ENCODE results near the gene ENOX1.

Gene ENOX1

DNA sequence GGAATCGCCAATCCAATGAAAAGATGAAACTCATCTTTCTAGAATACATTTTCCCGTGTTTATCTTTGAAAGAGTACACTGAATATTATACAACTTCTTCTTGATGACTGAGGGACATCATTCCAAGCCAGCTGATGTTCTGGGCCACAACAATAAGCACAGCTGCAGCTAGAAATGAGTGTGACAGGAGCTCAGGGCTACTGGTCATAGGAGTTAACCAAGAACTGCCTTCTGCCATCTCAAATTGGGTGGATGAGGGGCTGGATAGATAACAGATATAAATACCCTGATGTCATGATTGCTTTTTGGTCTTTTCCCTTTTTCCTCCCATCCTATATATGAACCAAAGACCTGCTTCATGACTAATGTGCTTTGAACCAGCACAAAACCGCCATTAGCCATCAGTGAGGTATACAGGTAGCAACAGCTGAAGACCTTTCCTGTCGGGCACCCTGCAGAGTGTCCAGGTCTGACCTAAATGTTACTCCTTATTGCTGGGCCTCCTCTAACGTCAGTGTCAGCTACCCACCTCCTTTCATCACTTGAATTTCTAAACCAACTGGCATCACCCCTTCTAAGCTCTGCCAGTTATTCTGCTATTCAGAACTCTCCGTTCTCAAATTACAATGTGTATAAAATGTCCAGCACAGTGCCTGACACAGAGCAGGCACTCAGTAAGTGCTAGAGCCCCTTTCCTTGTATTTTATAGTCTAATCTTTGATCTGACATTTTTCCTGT, 178.2 kb downstream of the ENOX1 start:
- DNase-seq (ENCODE audit: low read depth in 2 of 2): no peak

DNA sequence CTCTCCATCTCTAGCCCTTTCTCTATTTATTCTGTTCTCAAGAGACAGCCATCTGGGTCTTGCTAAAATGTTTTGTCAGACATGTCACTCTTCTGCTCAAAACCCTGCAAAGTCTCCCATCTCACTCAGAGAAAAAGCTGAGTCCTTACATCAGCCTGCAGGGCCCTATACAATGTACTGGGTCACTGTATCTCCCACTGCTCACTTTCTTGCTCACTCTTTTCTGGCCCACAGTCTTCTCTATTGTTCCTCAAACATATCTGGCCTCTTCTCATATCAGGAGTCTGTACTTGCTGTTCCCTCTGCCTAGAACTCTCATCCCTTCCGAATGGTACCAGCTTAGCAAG, 189.2 kb downstream of the ENOX1 start:
- no peak for DNase-seq (ENCODE audit: low read depth in 2 of 2)

DNA sequence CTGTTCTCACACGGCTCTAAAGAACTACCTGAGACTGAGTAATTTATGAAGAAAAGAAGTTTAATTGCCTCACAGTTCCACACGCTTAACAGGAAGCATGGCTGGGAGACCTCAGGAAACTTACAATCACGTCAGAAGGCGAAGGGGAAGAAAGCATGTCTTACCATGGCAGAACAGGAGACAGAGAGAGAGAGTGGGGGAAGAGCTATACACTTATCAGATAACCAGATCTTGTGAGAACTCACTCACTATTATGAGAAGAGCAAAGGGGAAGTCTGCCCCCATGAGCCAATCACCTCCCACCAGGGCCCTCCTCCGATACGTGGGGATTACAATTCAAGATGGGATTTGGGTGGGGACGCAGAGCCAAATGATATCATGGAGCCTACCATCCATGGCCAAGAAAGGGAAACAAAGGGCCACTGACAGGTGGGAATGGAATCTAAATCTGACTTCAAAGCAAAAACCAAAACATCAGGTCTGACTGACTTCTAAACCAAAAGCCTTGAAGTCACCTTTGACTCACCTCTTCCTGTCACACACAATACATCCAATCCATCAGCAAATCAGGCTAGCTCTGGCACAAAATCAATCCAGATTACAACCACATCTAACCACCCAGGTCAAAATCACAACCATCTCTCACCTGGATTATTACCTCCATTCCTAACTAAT, 189.7 kb downstream of the ENOX1 start:
- no peak for DNase-seq (ENCODE audit: low read depth in 2 of 2)

DNA sequence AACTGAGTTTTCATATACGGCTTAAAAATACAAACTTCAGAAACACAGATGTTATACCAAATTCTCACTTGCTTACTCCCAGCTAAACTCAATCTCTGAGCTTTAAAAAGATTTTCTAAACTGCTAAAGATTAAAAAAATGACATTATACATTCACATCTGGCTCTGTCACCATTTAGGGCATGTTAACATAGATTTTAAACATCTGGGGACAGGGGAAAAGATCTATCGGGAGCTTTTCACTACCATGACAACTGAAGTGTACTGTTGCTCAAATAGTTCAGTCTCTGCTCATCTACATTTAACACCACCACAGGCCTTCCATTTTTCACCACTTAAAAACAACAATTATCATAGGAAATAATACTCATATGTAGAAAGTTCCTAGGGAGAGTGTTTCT, 190.8 kb downstream of the ENOX1 start:
- DNase-seq (ENCODE audit: low read depth in 2 of 2): no peak

DNA sequence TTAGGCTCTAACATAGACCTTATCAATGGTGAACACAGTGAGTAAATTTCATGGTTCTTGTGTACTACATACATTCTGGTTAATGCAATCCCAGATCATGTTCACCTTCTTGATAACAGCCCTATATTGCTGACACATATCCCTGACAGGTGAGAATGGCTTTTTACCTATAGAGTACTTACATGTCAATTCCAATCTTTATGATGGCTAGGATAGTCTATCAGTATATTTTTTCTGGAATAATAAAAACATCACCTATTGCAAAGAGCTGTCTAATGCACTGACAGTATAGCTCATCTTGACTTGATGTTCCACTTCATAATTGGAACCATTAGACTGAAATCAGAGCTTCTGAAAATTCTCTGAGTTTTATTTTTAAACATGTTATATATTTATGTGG, 199.4 kb downstream of the ENOX1 start:
- DNase-seq (ENCODE audit: low read depth in 2 of 2): no peak

DNA sequence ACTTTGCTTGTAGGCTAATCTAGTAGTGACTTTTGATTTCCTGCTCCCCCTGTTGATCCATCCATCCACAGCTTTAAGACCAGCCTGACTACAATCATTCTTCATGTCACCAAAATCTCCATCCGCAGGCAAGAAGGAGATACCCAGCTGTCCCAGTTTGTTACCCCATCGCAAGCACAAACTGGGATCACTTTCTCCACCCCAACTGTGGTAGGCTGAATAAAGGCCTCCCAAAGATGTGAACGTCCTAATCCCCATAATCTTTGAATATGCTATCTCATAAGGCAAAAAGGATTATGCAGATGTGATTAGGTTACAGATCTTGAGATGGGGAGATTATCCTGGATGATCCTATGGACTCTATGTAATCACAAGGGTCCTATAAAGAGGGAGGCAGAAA, 202.0 kb downstream of the ENOX1 start:
- no peak for DNase-seq (ENCODE audit: low read depth in 2 of 2)

DNA sequence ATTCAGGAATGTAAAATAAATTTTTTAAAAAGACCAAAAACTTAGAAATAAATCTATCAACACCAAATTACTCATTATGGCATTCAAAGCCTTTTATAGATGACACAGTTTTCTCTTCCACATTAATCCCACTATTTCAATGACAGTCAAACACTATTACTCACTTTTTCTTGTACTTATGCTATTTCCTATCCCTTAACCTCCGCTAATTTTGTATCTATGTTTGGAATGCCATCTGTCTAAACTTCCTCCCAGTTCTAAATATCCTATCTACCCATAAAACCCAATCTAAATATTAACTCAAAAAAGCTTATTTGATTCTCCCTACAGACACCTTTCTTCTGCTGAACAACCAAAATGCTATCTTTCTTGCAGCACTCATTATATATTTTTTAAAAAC, 203.5 kb downstream of the ENOX1 start:
- no peak for DNase-seq (ENCODE audit: low read depth in 2 of 2)

DNA sequence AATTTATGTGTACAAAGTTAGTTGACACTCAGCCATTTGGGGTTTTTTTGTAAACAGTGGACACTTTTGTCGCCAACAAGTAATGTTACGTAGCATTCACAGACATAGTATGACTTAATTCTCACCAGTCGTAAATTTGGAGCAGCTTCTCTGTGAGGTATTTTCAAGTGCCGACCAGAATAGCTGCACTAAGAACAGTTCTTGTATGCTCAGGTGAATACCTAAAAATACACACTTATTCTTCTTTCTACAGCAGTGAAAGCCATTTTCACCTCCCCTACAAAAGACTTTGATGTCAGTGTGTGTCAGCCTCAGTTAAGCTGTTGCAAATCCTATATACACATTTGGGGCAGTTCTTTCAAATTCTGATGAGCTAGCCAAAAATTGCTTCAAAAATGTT, 206.5 kb downstream of the ENOX1 start:
- DNase-seq (ENCODE audit: low read depth in 2 of 2): no peak

DNA sequence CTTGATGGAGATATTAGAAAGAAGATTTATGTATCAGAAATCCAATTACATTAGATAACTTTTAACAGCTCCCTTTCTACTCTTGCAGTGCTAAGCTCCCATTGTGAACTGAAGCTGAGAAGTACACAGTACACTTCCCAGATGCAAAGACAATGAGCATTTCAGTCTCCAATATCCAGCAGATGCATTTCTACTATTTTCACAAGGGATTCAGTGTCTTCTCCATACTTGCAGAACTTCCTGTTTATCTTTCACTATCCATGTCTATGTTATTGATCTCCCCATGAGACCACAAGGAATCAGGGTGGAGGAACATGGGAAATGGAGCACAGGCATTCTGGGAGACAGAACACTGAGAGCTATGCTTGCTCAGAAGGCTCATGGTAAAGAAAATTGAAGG, 207.5 kb downstream of the ENOX1 start:
- DNase-seq (ENCODE audit: low read depth in 2 of 2): no peak

DNA sequence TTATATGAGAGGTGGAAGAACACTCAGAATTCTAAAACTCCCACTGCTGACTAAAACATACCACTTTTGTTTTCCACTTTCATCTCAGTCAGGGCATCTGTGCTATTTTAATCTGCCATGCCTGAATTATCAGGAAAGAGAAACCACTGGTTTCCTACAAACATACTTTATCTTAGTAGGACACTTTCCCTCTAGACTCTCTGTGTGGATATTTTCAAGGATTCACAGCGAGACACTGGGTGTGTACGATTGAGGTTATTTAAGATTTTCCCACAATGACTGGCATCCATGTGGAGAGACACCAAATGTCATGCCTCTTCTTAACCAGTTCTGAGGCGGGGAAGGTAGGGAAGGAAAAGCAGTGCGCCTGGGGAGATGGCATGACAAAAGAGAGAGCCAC, 212.2 kb downstream of the ENOX1 start:
- no peak for DNase-seq (ENCODE audit: low read depth in 2 of 2)

DNA sequence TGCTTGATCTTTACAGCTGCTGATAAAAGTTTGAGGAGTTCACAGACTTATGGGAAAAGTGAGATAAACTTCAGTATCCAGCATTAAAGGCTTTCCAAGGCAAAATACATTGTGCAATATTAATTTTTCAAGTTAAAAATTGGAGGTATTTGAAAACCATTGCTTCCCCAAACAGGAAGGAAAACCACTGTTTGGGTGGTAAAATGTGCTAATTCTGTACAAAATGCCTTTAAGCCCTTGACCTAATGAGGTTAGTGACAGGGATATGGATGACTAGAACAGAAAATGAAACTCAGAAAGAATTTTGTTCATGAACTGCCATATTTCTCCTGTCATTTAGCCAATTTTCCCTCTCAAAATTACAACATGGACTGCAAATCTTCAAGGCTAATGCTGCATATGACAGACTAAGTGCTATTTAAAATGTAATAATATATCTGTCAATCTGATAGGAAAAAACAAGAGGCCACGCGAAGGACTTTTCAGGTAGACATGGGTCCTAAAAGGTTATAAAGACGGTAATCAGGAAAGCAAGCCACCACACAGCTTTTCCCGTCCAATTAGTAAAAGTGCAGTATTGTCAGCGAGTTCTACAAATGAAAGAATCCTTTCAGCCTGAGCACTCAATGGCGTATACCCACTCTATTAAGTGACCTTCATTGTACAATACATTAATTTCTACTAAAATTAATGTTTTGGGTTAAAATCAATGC, 212.8 kb downstream of the ENOX1 start:
- DNase-seq (ENCODE audit: low read depth in 2 of 2): no peak

DNA sequence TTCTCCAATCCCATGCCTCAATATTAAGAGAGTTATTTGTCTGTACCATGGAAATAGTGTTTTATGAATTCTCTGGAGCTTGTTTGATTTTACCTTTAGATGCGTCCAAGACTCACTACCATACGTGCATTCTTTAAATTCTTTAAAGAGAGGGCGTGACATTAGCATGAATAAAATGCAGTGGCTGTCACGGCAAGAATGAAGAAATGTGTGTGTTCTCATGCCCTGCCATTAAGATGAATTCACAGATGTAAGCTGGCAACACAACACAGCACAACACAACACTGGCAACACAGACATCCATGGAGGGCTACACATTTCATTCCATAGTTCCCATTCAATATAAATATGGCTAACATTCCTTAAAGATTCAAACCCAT, 213.4 kb downstream of the ENOX1 start:
- DNase-seq (ENCODE audit: low read depth in 2 of 2): no peak

DNA sequence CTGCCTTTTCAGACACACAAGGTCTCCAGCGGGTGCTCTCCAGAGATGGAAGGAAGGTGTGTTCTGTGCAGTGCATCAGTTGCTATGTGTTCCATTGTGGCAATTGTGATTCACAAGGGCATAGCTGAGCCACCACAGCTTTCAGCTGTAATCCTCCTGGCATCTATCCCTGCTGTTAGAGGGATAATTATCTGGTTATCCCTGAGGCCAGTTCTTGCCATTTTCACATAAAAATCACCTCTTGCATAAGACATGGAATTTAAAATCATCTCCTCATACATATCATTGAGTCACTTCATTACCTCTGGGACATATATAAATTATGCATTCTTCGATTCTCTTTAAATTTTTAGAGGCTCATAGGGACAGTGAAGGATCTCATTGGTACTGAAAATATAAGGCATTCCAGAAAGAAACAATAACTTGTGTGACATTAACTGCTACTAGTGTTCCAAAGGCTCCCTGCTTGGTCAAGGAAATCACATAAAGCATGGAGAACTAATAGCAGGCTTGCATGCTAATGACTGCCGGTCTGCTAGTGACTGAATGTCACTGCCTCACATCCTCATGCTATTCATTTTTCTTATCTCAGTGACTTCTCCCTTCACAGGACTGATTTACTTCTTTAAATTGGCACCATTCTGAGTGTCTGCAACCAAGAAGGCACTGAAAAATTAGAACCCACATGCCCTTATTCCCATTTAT, 214.0 kb downstream of the ENOX1 start:
- DNase-seq (ENCODE audit: low read depth in 2 of 2): no peak

DNA sequence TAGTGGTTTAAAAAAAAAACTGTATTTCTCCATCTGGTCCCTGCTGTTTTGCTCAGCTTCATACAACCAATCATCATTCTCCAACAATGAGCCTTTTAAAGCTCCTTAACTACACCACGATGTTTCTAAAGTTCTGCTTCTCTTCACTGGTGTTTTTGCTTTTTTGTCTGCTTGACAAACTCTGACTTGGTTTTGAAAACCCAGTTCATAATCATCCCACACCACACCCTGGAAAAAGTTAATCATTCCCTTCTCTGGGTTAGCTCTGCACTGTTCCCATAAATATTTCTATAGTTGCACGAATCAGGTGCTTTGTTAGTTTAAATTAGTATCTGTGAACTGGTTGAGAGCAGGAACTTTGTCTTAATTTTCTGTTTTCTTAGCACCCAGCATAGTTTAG, 217.1 kb downstream of the ENOX1 start:
- no peak for DNase-seq (ENCODE audit: low read depth in 2 of 2)

DNA sequence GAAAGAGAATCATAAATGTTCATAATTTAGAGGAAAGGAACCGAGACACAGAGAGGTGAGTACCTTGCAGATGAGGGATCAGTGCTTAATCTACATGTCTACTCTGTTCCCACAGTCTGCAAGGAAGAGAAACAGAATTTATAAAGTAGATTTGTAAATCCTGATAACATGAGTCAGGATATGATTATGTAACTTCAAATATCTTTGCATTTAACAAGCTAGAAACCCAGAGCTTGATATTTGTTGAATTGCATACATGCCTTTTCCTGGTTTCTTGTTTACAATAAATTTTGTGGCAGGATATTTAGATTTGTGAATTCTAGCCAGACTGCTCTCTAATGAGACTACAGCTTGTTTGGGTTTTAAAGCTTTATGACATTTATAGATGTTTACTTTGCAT, 219.2 kb downstream of the ENOX1 start:
- DNase-seq (ENCODE audit: low read depth in 2 of 2): no peak

DNA sequence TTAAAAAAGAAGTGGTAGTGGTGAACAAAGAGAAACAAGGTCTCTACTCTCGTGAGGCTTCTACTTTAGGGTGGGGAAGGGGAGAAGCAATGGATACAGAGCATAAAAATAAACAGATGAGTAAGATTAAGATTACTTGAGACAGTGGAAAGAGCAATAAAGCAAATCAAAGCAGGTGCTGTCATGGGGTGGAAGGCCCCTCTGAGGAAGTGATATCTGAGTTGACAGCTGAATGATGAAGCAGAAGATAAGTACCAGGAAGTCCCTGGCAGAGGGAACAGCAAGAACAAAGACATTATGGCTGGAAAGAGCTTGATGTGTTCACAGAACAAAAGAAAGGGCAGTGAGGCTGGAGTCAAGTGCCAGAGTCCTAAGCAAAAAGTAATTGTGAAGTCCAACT, 221.8 kb downstream of the ENOX1 start:
- DNase-seq (ENCODE audit: low read depth in 2 of 2): no peak

DNA sequence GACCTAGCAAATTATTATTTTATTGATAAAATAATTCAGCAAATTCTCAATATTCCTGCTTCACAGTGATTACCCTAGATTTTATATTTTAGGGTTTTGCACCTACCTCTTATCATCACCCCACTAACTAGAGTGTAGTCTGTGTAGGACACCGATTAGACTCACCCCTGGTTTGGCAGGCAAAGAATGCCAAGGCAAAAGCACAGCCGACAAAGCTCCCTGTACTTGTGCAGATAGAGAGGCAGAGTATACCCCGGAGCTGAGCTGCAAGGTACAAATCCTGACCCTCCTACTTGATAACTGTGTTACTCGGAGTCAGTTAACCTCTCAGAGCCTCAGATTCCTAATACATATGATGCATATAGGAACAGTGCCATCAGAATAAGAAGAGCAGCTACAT, 225.7 kb downstream of the ENOX1 start:
- DNase-seq (ENCODE audit: low read depth in 2 of 2): no peak

DNA sequence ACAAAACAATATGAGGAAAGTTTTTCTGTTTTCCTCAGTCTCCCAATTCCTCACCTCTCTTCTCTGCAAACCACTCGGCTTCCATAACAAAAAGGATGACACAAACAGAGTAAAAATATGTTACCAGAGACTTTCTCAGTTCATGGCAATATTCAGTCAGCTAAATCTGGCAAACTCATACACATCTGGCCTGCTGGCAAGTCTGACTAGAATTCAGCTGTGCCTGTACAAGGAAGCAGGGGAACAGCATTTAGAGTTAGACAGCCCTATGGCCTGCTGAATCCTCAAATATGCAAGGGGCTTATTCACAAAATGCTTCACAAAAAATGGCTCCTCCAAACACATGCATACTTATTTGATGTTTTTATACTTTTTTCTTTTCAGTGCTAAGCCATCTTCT, 227.8 kb downstream of the ENOX1 start:
- no peak for DNase-seq (ENCODE audit: low read depth in 2 of 2)

DNA sequence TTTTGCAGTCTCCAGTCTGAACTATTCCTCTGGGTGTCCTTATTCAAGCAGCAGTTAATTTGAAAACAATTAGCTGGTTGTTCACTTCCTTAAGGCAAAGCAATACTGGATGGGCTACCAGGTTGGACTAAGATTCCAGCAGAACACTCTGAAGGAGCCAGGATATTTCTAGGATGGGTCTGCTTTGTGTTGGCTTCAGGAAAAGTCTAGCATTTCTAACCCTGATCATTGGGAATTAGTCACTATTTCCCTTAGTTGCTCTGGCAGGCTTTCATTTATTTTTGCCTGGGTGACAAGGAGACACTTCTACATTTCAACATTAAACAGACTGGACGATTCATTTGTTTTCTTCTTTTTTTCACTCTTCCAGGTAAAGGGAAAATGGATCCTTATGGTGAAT, 228.4 kb downstream of the ENOX1 start:
- DNase-seq (ENCODE audit: low read depth in 2 of 2): no peak

DNA sequence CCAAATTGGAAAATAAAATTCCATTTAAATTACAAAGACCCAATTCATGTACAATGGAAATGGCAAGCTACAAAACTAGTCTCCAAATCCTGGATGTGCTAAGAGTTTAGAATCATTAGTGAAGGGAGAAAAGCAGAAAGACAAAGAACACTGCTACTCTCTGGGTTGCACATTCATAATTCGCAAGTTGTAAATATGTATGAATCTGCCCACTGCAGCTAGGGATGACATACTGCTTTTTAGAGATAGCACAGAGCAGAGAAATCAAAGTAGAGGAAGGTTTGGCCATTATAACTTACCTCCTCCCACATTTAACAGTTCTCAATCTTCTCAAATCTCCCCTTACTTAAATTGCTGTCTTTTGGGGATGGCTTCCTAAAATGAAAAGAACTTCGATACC, 231.1 kb downstream of the ENOX1 start:
- DNase-seq (ENCODE audit: low read depth in 2 of 2): no peak

DNA sequence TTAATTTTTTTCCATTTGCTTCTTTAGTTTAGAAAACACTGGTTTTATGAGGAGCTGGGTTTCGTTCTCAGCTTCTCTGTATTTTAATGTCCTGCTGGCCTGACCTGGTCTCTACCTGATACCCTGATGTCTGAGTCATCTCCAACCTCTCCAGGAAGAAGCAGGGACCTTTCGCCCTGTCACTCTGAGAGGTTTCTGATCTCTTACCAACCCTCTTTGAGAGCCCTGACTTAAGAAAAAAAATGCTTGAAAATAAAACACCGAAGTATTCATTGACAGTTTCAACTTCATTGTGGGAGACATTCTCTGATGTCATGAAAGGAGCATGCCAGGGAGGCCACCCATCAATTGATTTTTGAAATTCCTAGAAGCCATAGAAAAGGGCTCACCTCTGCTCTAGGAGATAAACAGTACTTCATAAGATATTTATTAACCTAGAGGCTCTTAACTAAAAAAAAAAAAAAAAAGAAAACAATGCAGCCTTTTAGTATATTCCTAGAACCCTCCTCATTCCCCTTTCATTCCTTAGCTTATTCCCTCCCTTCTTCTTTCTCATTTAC, 234.8 kb downstream of the ENOX1 start:
- DNase-seq (ENCODE audit: low read depth in 2 of 2): no peak

DNA sequence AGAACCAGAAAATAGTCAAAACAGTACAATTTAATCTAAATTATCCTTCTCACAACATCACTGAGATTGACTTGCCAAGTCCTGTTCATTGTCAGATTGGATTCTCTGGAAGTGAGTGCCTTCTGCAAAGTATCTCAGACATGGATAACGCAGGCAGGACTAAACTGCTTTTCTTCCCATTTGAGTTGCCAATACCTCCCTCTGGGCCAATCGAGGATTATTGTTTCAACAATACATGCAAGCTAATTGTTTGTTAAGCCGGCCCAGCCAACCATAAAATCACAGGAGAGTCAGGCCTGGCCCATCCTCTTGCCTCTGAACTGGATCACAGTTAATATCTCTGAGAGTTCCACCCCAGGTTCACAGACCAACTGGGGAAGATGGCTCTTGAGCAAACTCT, 240.0 kb downstream of the ENOX1 start:
- DNase-seq (ENCODE audit: low read depth in 2 of 2): no peak
